ENCODE measurements around the gene ZNF565.

GRCh38 chr19:36201684-36202083, 12.8 kb downstream of the ZNF565 start:
- TF ChIP-seq CTCF (IDR thresholded peaks at IDR 0.05) (no peak), POLR2A (IDR thresholded peaks at IDR 0.05) (no peak)
